K562 (cell line): ENCODE measurements around the gene USHBP1. TPM values are rescaled to one million over a fixed set of nuclear protein-coding genes. Genes with fewer than 3 reads are reported as not detected.

Source experiments
- ATF3 ChIP-seq, 2 experiments: fragments of 450-650 bp in 1 of 2; sonication (generic) in 1 of 2; formaldehyde crosslinking in 1 of 2; IDR thresholded peaks in 1 of 2; conservative IDR thresholded peaks in 1 of 2; 2 replicates each; pipeline versions ENCODE4 v1.6.1 to v1.8.1; 2016 to 2023; ENCODE audit warnings: mild to moderate bottlenecking in 2 of 2, moderate library complexity in 2 of 2, inconsistent platforms in 1 of 2, missing genetic modification reagents in 1 of 2
- CBFA2T2 ChIP-seq: fragments of 450-650 bp; conservative IDR thresholded peaks from 2 replicates; pipeline ENCODE4 v1.6.1; 2017; ENCODE audit warnings: mild to moderate bottlenecking
- ELK1 ChIP-seq: sonication (generic); formaldehyde crosslinking; IDR thresholded peaks from 2 replicates; pipeline ENCODE4 v1.8.1; 2022; ENCODE audit warnings: missing genetic modification reagents
- HNRNPLL ChIP-seq: fragments of 200-400 bp; formaldehyde crosslinking; IDR thresholded peaks from 2 replicates; pipeline ENCODE4 v1.6.1; 2017; ENCODE audit warnings: low read length, low read depth, mild to moderate bottlenecking; ENCODE audit not compliant: poor library complexity, severe bottlenecking
- SMARCA5 ChIP-seq: fragments of 450-650 bp; IDR thresholded peaks from 2 replicates; pipeline ENCODE4 v1.6.1; 2016
- ZBTB1 ChIP-seq: sonication (generic); formaldehyde crosslinking; IDR thresholded peaks from 2 replicates; pipeline ENCODE4 v1.8.1; 2023; ENCODE audit warnings: missing genetic modification reagents, low read depth, mild to moderate bottlenecking, borderline replicate concordance
- ZC3H4 ChIP-seq: sonication (generic); formaldehyde crosslinking; IDR thresholded peaks from 2 replicates; pipeline ENCODE4 v1.9.0; 2021; ENCODE audit warnings: missing genetic modification reagents, borderline replicate concordance
- ZKSCAN8 ChIP-seq: fragments of 200-800 bp; sonication (Bioruptor generic); IDR thresholded peaks from 2 replicates; pipeline ENCODE4 v1.6.1; 2016; ENCODE audit warnings: missing genetic modification characterization, missing compliant biosample characterization
- ZNF408 ChIP-seq: fragments of 250-450 bp; sonication (Bioruptor Pico); IDR thresholded peaks from 2 replicates; pipeline ENCODE4 v1.4.0; 2020; ENCODE audit warnings: low read depth, mild to moderate bottlenecking, moderate library complexity
- ZNF668 ChIP-seq: fragments of 250-450 bp; sonication (Bioruptor Pico); IDR thresholded peaks from 2 replicates; pipeline ENCODE4 v1.8.0; 2022; ENCODE audit warnings: mild to moderate bottlenecking, inconsistent platforms
- ZNF77 ChIP-seq: fragments of 250-450 bp; sonication (Bioruptor Pico); IDR thresholded peaks from 2 replicates; pipeline ENCODE4 v1.5.0; 2020
- ZNF830 ChIP-seq: fragments of 250-450 bp; sonication (Bioruptor Pico); IDR thresholded peaks from 2 replicates; pipeline ENCODE4 v1.5.0; 2021; ENCODE audit warnings: mild to moderate bottlenecking
- polyA plus RNA-seq, 8 experiments: library from polyadenylated mRNA; depleted of rRNA in 4 of 8; stranded (reverse) in 5 of 8; unstranded in 3 of 8; fragments of >200 nt; fragmentation: Nextera tagmentation in 2 of 8; fragmentation: Illumina TruSeq in 1 of 8; extraction: Ambion mirVana in 2 of 8; extraction: Trizol in 1 of 8; gene quantifications; 2 replicates each; pipeline versions ENCODE4 v1.2.1 to v1.2.3, GENCODE V29; 2011 to 2014; ENCODE audit warnings: inconsistent platforms in 1 of 8, missing spikeins in 1 of 8
- total RNA-seq, 7 experiments: library from RNA; depleted of rRNA in 6 of 7; stranded (reverse); fragments of >200 nt in 6 of 7; fragmentation: Illumina TruSeq in 2 of 7; extraction: Trizol in 2 of 7; gene quantifications; 2 replicates each; pipeline versions ENCODE4 v1.2.1 to v1.2.3, GENCODE V29; 2011 to 2021; ENCODE audit warnings: low replicate concordance in 1 of 7
- TF ChIP-seq, protein P1 (sequence below): fragments of 200-800 bp; sonication (Bioruptor generic); IDR thresholded peaks from 2 replicates; pipeline ENCODE4 v1.6.1; 2017; ENCODE audit warnings: missing genetic modification characterization, missing compliant biosample characterization
- TF ChIP-seq, protein P2 (sequence below): fragments of 250-450 bp; sonication (Bioruptor Pico); IDR thresholded peaks from 2 replicates; pipeline ENCODE4 v1.5.0; 2021; ENCODE audit warnings: mild to moderate bottlenecking, borderline replicate concordance
- TF ChIP-seq, protein P3 (sequence below): sonication (generic); formaldehyde crosslinking; IDR thresholded peaks from 2 replicates; pipeline ENCODE4 v1.8.0; 2022; ENCODE audit warnings: mild to moderate bottlenecking, missing genetic modification reagents
- TF ChIP-seq, protein P4 (sequence below): fragments of 250-450 bp; sonication (Bioruptor Pico); IDR thresholded peaks from 2 replicates; pipeline ENCODE4 v1.8.0; 2022; ENCODE audit warnings: moderate library complexity, mild to moderate bottlenecking, inconsistent platforms
- TF ChIP-seq, protein P5 (sequence below): IDR thresholded peaks from 2 replicates; pipeline ENCODE4 v1.6.1; 2012; ENCODE audit warnings: low read depth, low read length, improper control_type of control experiment, borderline replicate concordance

Gene USHBP1
- total and polyA plus RNA-seq, 9 of the 15 experiments (the other 6 are each of a cell fraction or from before 2014, with no cell fraction given), result 0.03 to 0.10 (median 0.05) TPM; not detected in 5

- TF ChIP-seq, protein P1, sequence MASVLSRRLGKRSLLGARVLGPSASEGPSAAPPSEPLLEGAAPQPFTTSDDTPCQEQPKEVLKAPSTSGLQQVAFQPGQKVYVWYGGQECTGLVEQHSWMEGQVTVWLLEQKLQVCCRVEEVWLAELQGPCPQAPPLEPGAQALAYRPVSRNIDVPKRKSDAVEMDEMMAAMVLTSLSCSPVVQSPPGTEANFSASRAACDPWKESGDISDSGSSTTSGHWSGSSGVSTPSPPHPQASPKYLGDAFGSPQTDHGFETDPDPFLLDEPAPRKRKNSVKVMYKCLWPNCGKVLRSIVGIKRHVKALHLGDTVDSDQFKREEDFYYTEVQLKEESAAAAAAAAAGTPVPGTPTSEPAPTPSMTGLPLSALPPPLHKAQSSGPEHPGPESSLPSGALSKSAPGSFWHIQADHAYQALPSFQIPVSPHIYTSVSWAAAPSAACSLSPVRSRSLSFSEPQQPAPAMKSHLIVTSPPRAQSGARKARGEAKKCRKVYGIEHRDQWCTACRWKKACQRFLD (CRISPR knock-in tag), result peak; percentile 42; the same call in 1 of the 2 replicates
- TF ChIP-seq, protein P2, sequence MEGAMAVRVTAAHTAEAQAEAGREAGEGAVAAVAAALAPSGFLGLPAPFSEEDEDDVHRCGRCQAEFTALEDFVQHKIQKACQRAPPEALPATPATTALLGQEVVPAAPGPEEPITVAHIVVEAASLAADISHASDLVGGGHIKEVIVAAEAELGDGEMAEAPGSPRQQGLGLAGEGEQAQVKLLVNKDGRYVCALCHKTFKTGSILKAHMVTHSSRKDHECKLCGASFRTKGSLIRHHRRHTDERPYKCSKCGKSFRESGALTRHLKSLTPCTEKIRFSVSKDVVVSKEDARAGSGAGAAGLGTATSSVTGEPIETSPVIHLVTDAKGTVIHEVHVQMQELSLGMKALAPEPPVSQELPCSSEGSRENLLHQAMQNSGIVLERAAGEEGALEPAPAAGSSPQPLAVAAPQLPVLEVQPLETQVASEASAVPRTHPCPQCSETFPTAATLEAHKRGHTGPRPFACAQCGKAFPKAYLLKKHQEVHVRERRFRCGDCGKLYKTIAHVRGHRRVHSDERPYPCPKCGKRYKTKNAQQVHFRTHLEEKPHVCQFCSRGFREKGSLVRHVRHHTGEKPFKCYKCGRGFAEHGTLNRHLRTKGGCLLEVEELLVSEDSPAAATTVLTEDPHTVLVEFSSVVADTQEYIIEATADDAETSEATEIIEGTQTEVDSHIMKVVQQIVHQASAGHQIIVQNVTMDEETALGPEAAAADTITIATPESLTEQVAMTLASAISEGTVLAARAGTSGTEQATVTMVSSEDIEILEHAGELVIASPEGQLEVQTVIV (CRISPR knock-in tag), result no peak
- no peak for TF ChIP-seq ZKSCAN8 (CRISPR knock-in tag)
- no peak for TF ChIP-seq ZNF77 (CRISPR knock-in tag)
- peak; percentile 48; the same call in 1 of the 2 replicates for TF ChIP-seq ZBTB1
- TF ChIP-seq SMARCA5, result no peak
- TF ChIP-seq HNRNPLL, result peak; percentile 36
- TF ChIP-seq ELK1 (CRISPR knock-in tag), result no peak
- TF ChIP-seq, protein P3, sequence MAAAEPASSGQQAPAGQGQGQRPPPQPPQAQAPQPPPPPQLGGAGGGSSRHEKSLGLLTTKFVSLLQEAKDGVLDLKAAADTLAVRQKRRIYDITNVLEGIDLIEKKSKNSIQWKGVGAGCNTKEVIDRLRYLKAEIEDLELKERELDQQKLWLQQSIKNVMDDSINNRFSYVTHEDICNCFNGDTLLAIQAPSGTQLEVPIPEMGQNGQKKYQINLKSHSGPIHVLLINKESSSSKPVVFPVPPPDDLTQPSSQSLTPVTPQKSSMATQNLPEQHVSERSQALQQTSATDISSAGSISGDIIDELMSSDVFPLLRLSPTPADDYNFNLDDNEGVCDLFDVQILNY, result no peak
- TF ChIP-seq, protein P4, sequence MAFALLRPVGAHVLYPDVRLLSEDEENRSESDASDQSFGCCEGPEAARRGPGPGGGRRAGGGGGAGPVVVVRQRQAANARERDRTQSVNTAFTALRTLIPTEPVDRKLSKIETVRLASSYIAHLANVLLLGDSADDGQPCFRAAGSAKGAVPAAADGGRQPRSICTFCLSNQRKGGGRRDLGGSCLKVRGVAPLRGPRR (CRISPR knock-in tag), result no peak
- no peak for TF ChIP-seq ZNF830 (CRISPR knock-in tag)
- no peak for TF ChIP-seq ZNF408
- TF ChIP-seq CBFA2T2, result no peak
- TF ChIP-seq ZC3H4, result no peak
- TF ChIP-seq ZNF668 (CRISPR knock-in tag), result no peak
- TF ChIP-seq ATF3 (IDR thresholded peaks at IDR 0.05), result no peak
- no peak for TF ChIP-seq ATF3 (CRISPR knock-in tag; conservative IDR thresholded peaks at IDR 0.05)
- TF ChIP-seq, protein P5, sequence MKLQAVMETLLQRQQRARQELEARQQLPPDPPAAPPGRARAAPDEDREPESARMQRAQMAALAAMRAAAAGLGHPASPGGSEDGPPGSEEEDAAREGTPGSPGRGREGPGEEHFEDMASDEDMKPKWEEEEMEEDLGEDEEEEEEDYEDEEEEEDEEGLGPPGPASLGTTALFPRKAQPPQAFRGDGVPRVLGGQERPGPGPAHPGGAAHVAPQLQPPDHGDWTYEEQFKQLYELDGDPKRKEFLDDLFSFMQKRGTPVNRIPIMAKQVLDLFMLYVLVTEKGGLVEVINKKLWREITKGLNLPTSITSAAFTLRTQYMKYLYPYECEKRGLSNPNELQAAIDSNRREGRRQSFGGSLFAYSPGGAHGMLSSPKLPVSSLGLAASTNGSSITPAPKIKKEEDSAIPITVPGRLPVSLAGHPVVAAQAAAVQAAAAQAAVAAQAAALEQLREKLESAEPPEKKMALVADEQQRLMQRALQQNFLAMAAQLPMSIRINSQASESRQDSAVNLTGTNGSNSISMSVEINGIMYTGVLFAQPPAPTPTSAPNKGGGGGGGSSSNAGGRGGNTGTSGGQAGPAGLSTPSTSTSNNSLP, result no peak
Measured at GRCh38 chr19:17303167-17303939, 38.8 kb upstream of the USHBP1 start, which contains the start of gene ABHD8 (continued).
